Measurements from ENCODE around the gene ST6GALNAC3.
A peak's percentile ranks its signal among the peaks of the same experiment; 100 is the strongest.

Gene ST6GALNAC3

GRCh38 chr1:76260279-76260678 is 185.7 kb downstream of the ST6GALNAC3 start:
- no peak overlapping the region for H3K9ac ChIP-seq (ENCODE audit: low read depth, low read length, poor library complexity, severe bottlenecking)
- no peaks in the 10 kb centered on the region for H3K27me3 ChIP-seq (ENCODE audit: insufficient read depth, low read length, poor library complexity, severe bottlenecking)
- H3K4me2 ChIP-seq (ENCODE audit: low read depth, low read length, poor library complexity, severe bottlenecking): peak overlapping the region; percentile 32
- no peaks in the 10 kb centered on the region for H3K9me3 ChIP-seq (ENCODE audit: insufficient read depth, low read depth, low read length)
- no peaks in the 10 kb centered on the region for H4K20me1 ChIP-seq (ENCODE audit: insufficient read depth, low read length, poor library complexity, severe bottlenecking)
- H3F3A ChIP-seq (ENCODE audit: low read depth): no peaks in the 10 kb centered on the region
- TF ChIP-seq EZH2phosphoT487 (IDR thresholded peaks at IDR 0.05; ENCODE audit: borderline replicate concordance): no peak
- TF ChIP-seq CTCF (conservative IDR thresholded peaks at IDR 0.05; ENCODE audit: low read length): no peak
- no peaks in the 10 kb centered on the region for H3K9me2 ChIP-seq (replicated peaks; ENCODE audit: low read depth, low read length)
- H3K79me2 ChIP-seq (ENCODE audit: insufficient read depth, low read length): no peaks in the 10 kb centered on the region
- H3K36me3 ChIP-seq (ENCODE audit: insufficient read depth, low read length): no peaks in the 10 kb centered on the region
- H3K4me1 ChIP-seq (ENCODE audit: insufficient read depth, low read length, poor library complexity, severe bottlenecking): peaks cover 52% of the 10 kb centered on the region
- no peak overlapping the region for H2AFZ ChIP-seq (ENCODE audit: low read length)
- no peak overlapping the region for H3K4me3 ChIP-seq (ENCODE audit: low read length, poor library complexity, severe bottlenecking)

- H4K20me1 ChIP-seq (ENCODE audit: insufficient read depth, low read length, poor library complexity, severe bottlenecking): no peaks in the 10 kb centered on the region
- H3K4me1 ChIP-seq (ENCODE audit: insufficient read depth, low read length, poor library complexity, severe bottlenecking): peaks cover 41% of the 10 kb centered on the region
- H3K9ac ChIP-seq (ENCODE audit: low read depth, low read length, poor library complexity, severe bottlenecking): no peak overlapping the region
- no peaks in the 10 kb centered on the region for H3K27me3 ChIP-seq (ENCODE audit: insufficient read depth, low read length, poor library complexity, severe bottlenecking)
- H3K36me3 ChIP-seq (ENCODE audit: insufficient read depth, low read length): no peaks in the 10 kb centered on the region
- H3K4me3 ChIP-seq (ENCODE audit: low read length, poor library complexity, severe bottlenecking): no peak overlapping the region
- no peaks in the 10 kb centered on the region for H3K79me2 ChIP-seq (ENCODE audit: insufficient read depth, low read length)
- peaks cover 3% of the 10 kb centered on the region; the same call in 1 of the 2 replicates for H3F3A ChIP-seq (ENCODE audit: low read depth)
- H3K4me2 ChIP-seq (ENCODE audit: low read depth, low read length, poor library complexity, severe bottlenecking): no peak overlapping the region
- no peaks in the 10 kb centered on the region for H3K9me3 ChIP-seq (ENCODE audit: insufficient read depth, low read depth, low read length)
- no peak overlapping the region for H2AFZ ChIP-seq (ENCODE audit: low read length)
- no peak for TF ChIP-seq EZH2phosphoT487 (IDR thresholded peaks at IDR 0.05; ENCODE audit: borderline replicate concordance)
- TF ChIP-seq CTCF (conservative IDR thresholded peaks at IDR 0.05; ENCODE audit: low read length): no peak
- H3K9me2 ChIP-seq (replicated peaks; ENCODE audit: low read depth, low read length): no peaks in the 10 kb centered on the region
These were observed 188.1 kb downstream of the ST6GALNAC3 start for GRCh38 chr1:76262601-76263000.

- H3K9me3 ChIP-seq (ENCODE audit: insufficient read depth, low read depth, low read length): no peaks in the 10 kb centered on the region
These were observed 190.1 kb downstream of the ST6GALNAC3 start for GRCh38 chr1:76264642-76265041.

More at GRCh38 chr1:76264642-76265041, 190.1 kb downstream of the ST6GALNAC3 start:
- TF ChIP-seq EZH2phosphoT487 (IDR thresholded peaks at IDR 0.05; ENCODE audit: borderline replicate concordance) (no peak), CTCF (conservative IDR thresholded peaks at IDR 0.05; ENCODE audit: low read length) (no peak)
- no peaks in the 10 kb centered on the region for H3K9me2 ChIP-seq (replicated peaks; ENCODE audit: low read depth, low read length)
- H4K20me1 ChIP-seq (ENCODE audit: insufficient read depth, low read length, poor library complexity, severe bottlenecking): no peaks in the 10 kb centered on the region
- H3F3A ChIP-seq (ENCODE audit: low read depth): peaks cover 7% of the 10 kb centered on the region; the same call in 1 of the 2 replicates
- no peaks in the 10 kb centered on the region for H3K27me3 ChIP-seq (ENCODE audit: insufficient read depth, low read length, poor library complexity, severe bottlenecking)
- no peaks in the 10 kb centered on the region for H3K36me3 ChIP-seq (ENCODE audit: insufficient read depth, low read length)
- no peak overlapping the region for H2AFZ ChIP-seq (ENCODE audit: low read length)
- no peak overlapping the region for H3K4me2 ChIP-seq (ENCODE audit: low read depth, low read length, poor library complexity, severe bottlenecking)
- H3K79me2 ChIP-seq (ENCODE audit: insufficient read depth, low read length): no peaks in the 10 kb centered on the region
- H3K4me3 ChIP-seq (ENCODE audit: low read length, poor library complexity, severe bottlenecking): no peak overlapping the region
- peaks cover 53% of the 10 kb centered on the region for H3K4me1 ChIP-seq (ENCODE audit: insufficient read depth, low read length, poor library complexity, severe bottlenecking)
- H3K9ac ChIP-seq (ENCODE audit: low read depth, low read length, poor library complexity, severe bottlenecking): no peak overlapping the region

Measured in Loucy (cell line).